Measurements from ENCODE around the gene MRPL27. TPM values are rescaled to one million over a fixed set of nuclear protein-coding genes. Genes with fewer than 3 reads are reported as not detected.

MRPL27 gene
- total RNA-seq, 3 donors from 2014 or later, result 63.7 to 90.3 (median 80.2) TPM

- Histone ChIP-seq H3K4me1 (ENCODE audit: low read depth) (peaks cover 25% of the 10 kb centered on the region), H3K9me3 (no peaks in the 10 kb centered on the region), H3K36me3 (ENCODE audit: low read depth) (peaks cover 5% of the 10 kb centered on the region), H3K4me3 (no peak overlapping the region)
- TF ChIP-seq, protein P1, sequence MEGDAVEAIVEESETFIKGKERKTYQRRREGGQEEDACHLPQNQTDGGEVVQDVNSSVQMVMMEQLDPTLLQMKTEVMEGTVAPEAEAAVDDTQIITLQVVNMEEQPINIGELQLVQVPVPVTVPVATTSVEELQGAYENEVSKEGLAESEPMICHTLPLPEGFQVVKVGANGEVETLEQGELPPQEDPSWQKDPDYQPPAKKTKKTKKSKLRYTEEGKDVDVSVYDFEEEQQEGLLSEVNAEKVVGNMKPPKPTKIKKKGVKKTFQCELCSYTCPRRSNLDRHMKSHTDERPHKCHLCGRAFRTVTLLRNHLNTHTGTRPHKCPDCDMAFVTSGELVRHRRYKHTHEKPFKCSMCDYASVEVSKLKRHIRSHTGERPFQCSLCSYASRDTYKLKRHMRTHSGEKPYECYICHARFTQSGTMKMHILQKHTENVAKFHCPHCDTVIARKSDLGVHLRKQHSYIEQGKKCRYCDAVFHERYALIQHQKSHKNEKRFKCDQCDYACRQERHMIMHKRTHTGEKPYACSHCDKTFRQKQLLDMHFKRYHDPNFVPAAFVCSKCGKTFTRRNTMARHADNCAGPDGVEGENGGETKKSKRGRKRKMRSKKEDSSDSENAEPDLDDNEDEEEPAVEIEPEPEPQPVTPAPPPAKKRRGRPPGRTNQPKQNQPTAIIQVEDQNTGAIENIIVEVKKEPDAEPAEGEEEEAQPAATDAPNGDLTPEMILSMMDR (IDR thresholded peaks at IDR 0.05), result no peak
- ATAC-seq (no peak), DNase-seq (no peak)
- intact Hi-C loops (cut with DNase I, micrococcal nuclease), result no loop called here
Measured at GRCh38 chr17:50397919-50398285, 24.9 kb upstream of the MRPL27 start.

- ATAC-seq, result peak; percentile 98
- H3K4me1 ChIP-seq (ENCODE audit: low read depth), result peaks cover 25% of the 10 kb centered on the region
Measured at GRCh38 chr17:50397111-50397918, 24.3 kb upstream of the MRPL27 start, which contains the start of gene LRRC59. Gene LRRC59, minus strand, starts transcription at chr17:50397523. Its CDS starts 206 bp downstream, at chr17:50397317.

GRCh38 chr17:50396261-50397110 is 23.5 kb upstream of the MRPL27 start:
- Histone ChIP-seq H3K36me3 (ENCODE audit: low read depth) (peaks cover 5% of the 10 kb centered on the region), H3K9me3 (no peaks in the 10 kb centered on the region), H3K4me3 (peak overlapping the region; percentile 94), H3K4me1 (ENCODE audit: low read depth) (peaks cover 25% of the 10 kb centered on the region)
- ATAC-seq (peak; percentile 86), DNase-seq (peak; percentile 76 to 79 (median 78))
- intact Hi-C loops (cut with DNase I, micrococcal nuclease), result no loop called here
- TF ChIP-seq, protein P1 (IDR thresholded peaks at IDR 0.05), result no peak

More at GRCh38 chr17:50397111-50397918, 24.3 kb upstream of the MRPL27 start, which contains the start of gene LRRC59:
- intact Hi-C loops (cut with DNase I, micrococcal nuclease), result no loop called here
- no peaks in the 10 kb centered on the region for H3K9me3 ChIP-seq
- H3K4me3 ChIP-seq, result peak within 1 kb of the TSS; percentile 94
- H3K36me3 ChIP-seq (ENCODE audit: low read depth), result peaks cover 5% of the 10 kb centered on the region
- TF ChIP-seq, protein P1 (IDR thresholded peaks at IDR 0.05), result peak; percentile 97
- DNase-seq, result peak; percentile 92 to 97 (median 94)

- intact Hi-C loops (cut with DNase I, micrococcal nuclease), result no loop called here
- no peak overlapping the region for H3K4me3 ChIP-seq
- H3K36me3 ChIP-seq (ENCODE audit: low read depth), result peaks cover 13% of the 10 kb centered on the region
- TF ChIP-seq, protein P1 (IDR thresholded peaks at IDR 0.05), result no peak
- H3K9me3 ChIP-seq, result no peaks in the 10 kb centered on the region
- peaks cover 25% of the 10 kb centered on the region for H3K4me1 ChIP-seq (ENCODE audit: low read depth)
- ATAC-seq (no peak), DNase-seq (no peak)
Measured at GRCh38 chr17:50394711-50395110, 21.7 kb upstream of the MRPL27 start.

- Histone ChIP-seq H3K4me3 (no peak overlapping the region), H3K9me3 (no peaks in the 10 kb centered on the region), H3K4me1 (ENCODE audit: low read depth) (peaks cover 25% of the 10 kb centered on the region), H3K36me3 (ENCODE audit: low read depth) (peaks cover 13% of the 10 kb centered on the region)
- DNase-seq, result no peak
- ATAC-seq, result no peak
- TF ChIP-seq, protein P1 (IDR thresholded peaks at IDR 0.05), result no peak
- intact Hi-C loops (cut with DNase I, micrococcal nuclease), result no loop called here
Measured at GRCh38 chr17:50393700-50394099, 20.7 kb upstream of the MRPL27 start.

All from mucosa of descending colon (tissue), 3 donors.